Cardiac muscle cell (in vitro differentiated cells and primary cell): Measurements from ENCODE around the gene CALML6. TPM values are rescaled to one million over a fixed set of nuclear protein-coding genes. Genes with fewer than 3 reads are reported as not detected.

ENCODE experiments used
- DNase-seq, 2 donors: peaks; one replicate each; pipeline versions ENCODE4 v3.0.0 to v3.0.0-alpha.2; 2010 to 2017; ENCODE audit warnings: low read depth in 1 of 2, low spot score in 1 of 2
- H3K27ac ChIP-seq: fragments of 200-600 bp; sonication (generic); 2 replicates; pipeline ENCODE4 v1.5.1; 2016
- H3K27me3 ChIP-seq: fragments of 200-600 bp; sonication (generic); 2 replicates; pipeline ENCODE4 v1.6.0; 2016; ENCODE audit warnings: control low read depth
- H3K36me3 ChIP-seq: fragments of 200-600 bp; sonication (generic); 2 replicates; pipeline ENCODE4 v1.5.1; 2016; ENCODE audit warnings: control low read depth
- H3K4me1 ChIP-seq: fragments of 200-600 bp; sonication (generic); 2 replicates; pipeline ENCODE4 v1.8.1; 2017; ENCODE audit warnings: low read depth, mild to moderate bottlenecking, mixed run types
- H3K4me3 ChIP-seq: fragments of 200-600 bp; sonication (generic); 2 replicates; pipeline ENCODE4 v1.5.1; 2016; ENCODE audit warnings: mild to moderate bottlenecking
- H3K9me3 ChIP-seq: fragments of 200-600 bp; sonication (generic); 2 replicates; pipeline ENCODE4 v1.5.1; 2017; ENCODE audit warnings: low read depth, mild to moderate bottlenecking, control low read depth
- polyA plus RNA-seq: library from polyadenylated mRNA; unstranded; fragments of >200 nt; fragmentation: Nextera tagmentation; extraction: Ambion mirVana; gene quantifications from 2 replicates; pipeline ENCODE4 v1.2.1, GENCODE V29; 2016
- total RNA-seq: library from RNA; depleted of rRNA; stranded (reverse); fragments of >200 nt; gene quantifications from 2 replicates; pipeline ENCODE4 v1.2.3, GENCODE V29; 2016
- TF ChIP-seq, protein P1 (sequence below): IDR thresholded peaks from 2 replicates; pipeline ENCODE4 v1.5.1; 2012; ENCODE audit warnings: low read depth, mild to moderate bottlenecking, low read length

Gene CALML6
- total and polyA plus RNA-seq, 2 experiments from 2014 or later: 0.28 to 0.63 TPM

- Histone ChIP-seq H3K27me3 (no peaks in the 10 kb centered on the region), H3K9me3 (no peaks in the 10 kb centered on the region), H3K36me3 (no peaks in the 10 kb centered on the region), H3K27ac (no peak overlapping the region), H3K4me1 (peaks cover 2% of the 10 kb centered on the region), H3K4me3 (no peak overlapping the region)
- no peak for DNase-seq
- TF ChIP-seq, protein P1, sequence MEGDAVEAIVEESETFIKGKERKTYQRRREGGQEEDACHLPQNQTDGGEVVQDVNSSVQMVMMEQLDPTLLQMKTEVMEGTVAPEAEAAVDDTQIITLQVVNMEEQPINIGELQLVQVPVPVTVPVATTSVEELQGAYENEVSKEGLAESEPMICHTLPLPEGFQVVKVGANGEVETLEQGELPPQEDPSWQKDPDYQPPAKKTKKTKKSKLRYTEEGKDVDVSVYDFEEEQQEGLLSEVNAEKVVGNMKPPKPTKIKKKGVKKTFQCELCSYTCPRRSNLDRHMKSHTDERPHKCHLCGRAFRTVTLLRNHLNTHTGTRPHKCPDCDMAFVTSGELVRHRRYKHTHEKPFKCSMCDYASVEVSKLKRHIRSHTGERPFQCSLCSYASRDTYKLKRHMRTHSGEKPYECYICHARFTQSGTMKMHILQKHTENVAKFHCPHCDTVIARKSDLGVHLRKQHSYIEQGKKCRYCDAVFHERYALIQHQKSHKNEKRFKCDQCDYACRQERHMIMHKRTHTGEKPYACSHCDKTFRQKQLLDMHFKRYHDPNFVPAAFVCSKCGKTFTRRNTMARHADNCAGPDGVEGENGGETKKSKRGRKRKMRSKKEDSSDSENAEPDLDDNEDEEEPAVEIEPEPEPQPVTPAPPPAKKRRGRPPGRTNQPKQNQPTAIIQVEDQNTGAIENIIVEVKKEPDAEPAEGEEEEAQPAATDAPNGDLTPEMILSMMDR: no peak
These were observed 9.3 kb downstream of the CALML6 start for GRCh38 chr1:1924386-1924785.

DNA sequence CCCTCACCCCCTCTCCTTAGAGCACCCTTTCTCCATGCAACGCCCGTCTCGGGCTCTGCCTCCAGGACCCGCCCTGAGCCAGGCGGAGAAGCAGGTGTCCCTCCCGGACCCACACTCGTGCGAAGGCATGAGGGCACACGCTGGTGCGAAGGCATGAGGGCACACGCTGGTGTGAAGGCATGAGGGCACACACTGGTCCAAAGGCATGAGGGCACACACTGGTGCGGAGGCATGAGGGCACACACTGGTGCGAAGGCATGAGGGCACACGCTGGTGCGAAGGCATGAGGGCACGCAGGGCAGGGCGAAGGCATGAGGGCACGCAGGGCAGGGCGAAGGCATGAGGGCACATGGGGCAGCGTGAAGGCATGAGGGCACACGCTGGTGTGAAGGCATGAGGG lies 9.8 kb downstream of the CALML6 start:
- TF ChIP-seq, protein P1: no peak
- no peaks in the 10 kb centered on the region for H3K27me3 ChIP-seq
- H3K4me1 ChIP-seq: peaks cover 2% of the 10 kb centered on the region
- no peak for DNase-seq
- H3K36me3 ChIP-seq: no peaks in the 10 kb centered on the region
- H3K4me3 ChIP-seq: no peak overlapping the region
- H3K9me3 ChIP-seq: no peaks in the 10 kb centered on the region
- H3K27ac ChIP-seq: no peak overlapping the region

GRCh38 chr1:1925437-1926345 lies 10.6 kb downstream of the CALML6 start:
- no peaks in the 10 kb centered on the region for H3K27me3 ChIP-seq
- TF ChIP-seq, protein P1: no peak
- H3K27ac ChIP-seq: no peak overlapping the region
- no peak for DNase-seq
- H3K4me3 ChIP-seq: no peak overlapping the region
- H3K36me3 ChIP-seq: no peaks in the 10 kb centered on the region
- peaks cover 2% of the 10 kb centered on the region for H3K4me1 ChIP-seq
- H3K9me3 ChIP-seq: no peaks in the 10 kb centered on the region

DNA sequence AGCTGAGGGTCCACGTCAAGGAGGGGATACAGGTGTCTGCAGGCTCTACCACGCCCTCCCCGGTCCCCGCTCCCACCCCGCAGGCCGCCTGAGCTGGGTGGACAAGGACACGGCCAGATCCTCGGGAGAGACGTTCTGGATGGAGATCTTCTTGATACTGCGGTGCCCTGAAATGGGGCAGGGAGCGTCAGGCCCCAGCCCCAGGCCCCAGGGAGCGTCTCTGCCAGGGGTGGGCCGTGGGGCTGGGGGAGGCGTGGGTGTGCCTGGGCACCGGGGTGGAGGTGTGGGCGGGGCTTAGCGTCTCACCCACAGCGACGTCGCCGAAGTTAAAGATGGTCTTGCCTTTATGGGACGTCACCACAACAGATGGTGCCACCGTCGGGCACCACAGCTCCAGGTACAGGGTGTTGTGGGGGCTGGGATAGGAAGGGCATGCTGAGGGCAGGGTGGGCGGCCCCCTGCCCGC lies 11.3 kb downstream of the CALML6 start:
- DNase-seq: no peak
- H3K9me3 ChIP-seq: no peaks in the 10 kb centered on the region
- H3K4me1 ChIP-seq: peaks cover 2% of the 10 kb centered on the region
- H3K4me3 ChIP-seq: no peak overlapping the region
- TF ChIP-seq, protein P1: no peak
- no peaks in the 10 kb centered on the region for H3K27me3 ChIP-seq
- H3K36me3 ChIP-seq: no peaks in the 10 kb centered on the region
- H3K27ac ChIP-seq: no peak overlapping the region

- no peaks in the 10 kb centered on the region for H3K9me3 ChIP-seq
- DNase-seq: no peak
- no peak overlapping the region for H3K4me3 ChIP-seq
- H3K27me3 ChIP-seq: no peaks in the 10 kb centered on the region
- H3K36me3 ChIP-seq: no peaks in the 10 kb centered on the region
- peaks cover 2% of the 10 kb centered on the region for H3K4me1 ChIP-seq
- H3K27ac ChIP-seq: no peak overlapping the region
- TF ChIP-seq, protein P1: no peak
These were observed 12.0 kb downstream of the CALML6 start for GRCh38 chr1:1926886-1927660.
